ENCODE measurements around the gene ANAPC4. TPM values are rescaled to one million over a fixed set of nuclear protein-coding genes. Genes with fewer than 3 reads are reported as not detected.

The ANAPC4 gene
- total and polyA plus RNA-seq, 2 donors (not counting 3 experiments of a cell fraction or from before 2014, with no cell fraction given), result 7.6 to 32.1 TPM

- CTCF ChIA-PET, result interaction anchor here (1.0 to 2.2 kb wide), 2 partner anchors 15 to 16 kb away, joined by 4 to 7 read pairs; no protein-coding TSS in a partner anchor
- Histone ChIP-seq H3K27ac (ENCODE audit: insufficient read depth, low read depth, low read length) (no peak overlapping the region), H3K9me1 (replicated peaks; ENCODE audit: control insufficient read depth, extremely low read depth, insufficient read depth, low read length) (no peaks in the 10 kb centered on the region), H3K36me3 (ENCODE audit: control insufficient read depth in 2 of 2, extremely low read depth in 1 of 2, insufficient read depth in 2 of 2, low read length in 2 of 2) (no peaks in the 10 kb centered on the region), H3K4me1 (ENCODE audit: control insufficient read depth, extremely low read depth, insufficient read depth, low read length) (no peaks in the 10 kb centered on the region), H3K79me2 (ENCODE audit: control insufficient read depth, insufficient read depth, low read length) (no peaks in the 10 kb centered on the region), H3K9ac (replicated peaks; ENCODE audit: extremely low read depth, insufficient read depth, low read length) (no peak overlapping the region), H3K4me2 (ENCODE audit: insufficient read depth, low read length) (no peak overlapping the region), H3K27me3 (ENCODE audit: control insufficient read depth in 2 of 2, insufficient read depth in 2 of 2, low read length in 2 of 2) (no peaks in the 10 kb centered on the region), H3K9me3 (replicated peaks; ENCODE audit: control insufficient read depth, insufficient read depth, low read length) (no peaks in the 10 kb centered on the region), H3K4me3 (replicated peaks in 1 of 3; ENCODE audit: insufficient read depth in 1 of 3, low read depth in 1 of 3, low read length in 3 of 3) (no peak overlapping the region), H2AFZ (ENCODE audit: low read depth, low read length) (no peak overlapping the region), H4K20me1 (replicated peaks; ENCODE audit: control insufficient read depth, extremely low read depth, insufficient read depth, low read length) (no peaks in the 10 kb centered on the region)
- intact Hi-C loops (cut with micrococcal nuclease) (no loop called here), dilution Hi-C loops (cut with MboI; ENCODE audit: extremely low pct_ligation_motif_present, low sequenced_read_pairs) (no loop called here)
- no peak for DNase-seq (ENCODE audit: low read depth, low spot score)
- BruUV-seq (replicated peaks), result no TSS peak
- POLR2A ChIA-PET, result no interaction called here
- FAIRE-seq, result no peak
- TF ChIP-seq MYC (IDR thresholded peaks at IDR 0.05; ENCODE audit: low read depth, low read length) (no peak), POLR2AphosphoS5 (IDR thresholded peaks at IDR 0.05; ENCODE audit: insufficient read depth, low read depth, low read length) (no peak), GATA2 (IDR thresholded peaks at IDR 0.05; ENCODE audit: insufficient read depth, insufficient read length, low read depth, low read length) (no peak), JUN (IDR thresholded peaks at IDR 0.05; ENCODE audit: borderline replicate concordance, insufficient read depth, insufficient read length, low read depth) (no peak), FOS (IDR thresholded peaks at IDR 0.05; ENCODE audit: borderline replicate concordance, insufficient read depth, low read length) (no peak), EZH2 (IDR thresholded peaks at IDR 0.05; ENCODE audit: borderline replicate concordance, low read depth, low read length, severe bottlenecking) (no peak), MAX (IDR thresholded peaks at IDR 0.05; ENCODE audit: insufficient read depth, insufficient read length) (no peak), POLR2A (IDR thresholded peaks at IDR 0.05; ENCODE audit: low read depth, low read length) (no peak), CTCF (IDR thresholded peaks at IDR 0.05; ENCODE audit: extremely low read depth in 1 of 2, insufficient read depth in 1 of 2, low read depth in 1 of 2, low read length in 2 of 2) (no peak)
Measured at GRCh38 chr4:25424539-25425228, 47.6 kb downstream of the ANAPC4 start.

All from endothelial cell of umbilical vein (primary cell).